GM21786 (cell line): ENCODE measurements around the gene TNFRSF4.

ENCODE experiments used
- ATAC-seq: cut with Tn5 transposase; IDR thresholded peaks from one replicate; pipeline ENCODE4 v1.9.1; 2021; ENCODE audit not compliant: unreplicated experiment

The TNFRSF4 gene

DNA sequence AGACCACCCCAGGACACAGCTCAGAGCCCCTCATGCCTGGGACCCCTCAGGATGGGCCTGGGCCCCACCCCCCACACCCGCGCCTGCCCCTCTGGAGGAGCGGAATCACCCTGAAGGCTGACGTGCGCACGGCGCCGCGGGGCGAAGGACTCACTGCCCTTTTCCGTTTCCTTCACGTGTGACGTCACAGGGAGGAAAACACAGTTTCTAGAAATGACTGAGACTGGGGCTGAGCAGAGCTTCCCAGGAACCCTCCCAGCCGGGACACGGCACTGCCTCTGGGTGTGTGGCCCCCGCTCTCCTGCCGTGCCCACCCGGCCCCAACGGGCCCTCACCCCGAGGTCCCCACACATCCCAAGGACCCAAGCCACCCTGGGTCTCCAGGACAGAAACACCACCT lies 5.4 kb upstream of the TNFRSF4 start:
- no peak for ATAC-seq

DNA sequence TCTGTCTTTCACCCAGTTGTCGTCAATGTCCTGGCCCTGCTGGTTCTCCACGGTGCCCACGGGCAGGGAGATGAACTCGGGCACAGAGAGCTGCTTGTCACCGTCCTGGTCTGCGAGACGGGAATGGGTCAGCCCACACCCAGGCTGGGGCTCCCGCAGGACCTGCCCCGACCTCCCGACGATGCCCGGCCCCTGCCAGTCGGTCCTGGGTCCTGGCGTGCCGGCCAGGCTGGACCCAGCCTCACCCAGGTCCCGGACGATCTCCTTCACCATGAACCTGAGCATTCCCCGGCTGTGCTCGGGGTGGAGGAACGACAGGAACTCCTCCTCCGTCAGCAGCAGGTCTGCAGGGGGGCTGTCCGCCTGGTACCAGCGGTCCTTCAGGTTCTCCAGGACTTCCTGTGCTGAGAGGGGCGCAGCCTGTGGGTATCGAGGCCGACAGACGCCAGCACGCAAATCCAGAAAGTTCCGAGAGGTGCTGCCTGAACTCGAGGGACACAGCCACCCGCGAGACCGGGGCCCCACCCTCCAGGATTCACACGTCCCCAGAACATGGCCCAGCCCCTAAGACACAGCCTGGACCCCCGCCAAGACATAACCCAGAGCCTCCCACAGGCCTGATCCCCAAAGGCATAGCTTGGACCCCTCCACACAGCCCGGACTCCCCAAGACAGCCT lies 4.7 kb upstream of the TNFRSF4 start:
- no peak for ATAC-seq

DNA sequence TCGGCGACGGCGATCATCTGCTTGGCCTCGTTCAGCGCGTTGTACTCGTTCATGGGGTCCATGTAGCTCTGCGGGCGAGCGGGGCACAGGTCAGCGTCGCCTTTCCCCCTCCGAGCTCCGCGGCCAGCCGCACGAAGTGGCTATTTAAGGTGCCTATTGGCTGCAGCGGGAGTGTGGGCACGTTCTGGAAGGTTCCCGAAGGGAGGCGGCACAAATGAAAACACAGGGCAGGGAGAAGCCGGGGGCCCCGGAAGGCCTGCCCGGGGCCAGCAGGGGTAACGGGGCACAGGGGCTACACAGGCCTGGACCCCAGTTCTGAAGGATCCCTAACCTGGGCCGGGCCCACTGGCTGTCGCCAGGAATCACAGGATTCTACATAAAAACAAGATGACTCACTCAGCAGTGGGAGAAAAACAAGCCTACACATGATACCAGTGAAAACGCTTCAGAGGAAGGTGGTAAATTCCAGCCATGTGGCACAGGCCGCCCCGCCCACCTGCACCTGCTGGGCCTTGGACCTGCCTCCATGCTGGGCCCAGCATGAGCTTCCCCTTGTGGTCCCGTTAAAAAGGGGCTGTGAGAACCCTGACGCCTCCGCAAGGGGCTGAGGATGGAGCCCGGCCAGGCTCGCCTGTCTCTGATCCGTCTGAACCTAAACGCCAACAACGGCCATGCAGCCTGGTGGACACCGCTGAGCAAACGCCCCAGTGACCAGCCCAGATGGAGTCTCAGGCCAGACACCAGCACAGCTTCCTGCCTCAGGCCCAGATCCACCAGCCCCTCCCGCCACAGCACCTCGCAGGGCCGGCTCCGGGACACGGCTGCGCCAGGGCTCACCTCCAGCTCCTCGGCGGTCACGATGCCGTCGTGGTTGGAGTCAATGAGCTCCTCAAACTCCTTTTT lies 3.9 kb upstream of the TNFRSF4 start:
- no peak for ATAC-seq

GRCh38 chr1:1216770-1217620 lies 3.0 kb upstream of the TNFRSF4 start:
- no peak for ATAC-seq

DNA sequence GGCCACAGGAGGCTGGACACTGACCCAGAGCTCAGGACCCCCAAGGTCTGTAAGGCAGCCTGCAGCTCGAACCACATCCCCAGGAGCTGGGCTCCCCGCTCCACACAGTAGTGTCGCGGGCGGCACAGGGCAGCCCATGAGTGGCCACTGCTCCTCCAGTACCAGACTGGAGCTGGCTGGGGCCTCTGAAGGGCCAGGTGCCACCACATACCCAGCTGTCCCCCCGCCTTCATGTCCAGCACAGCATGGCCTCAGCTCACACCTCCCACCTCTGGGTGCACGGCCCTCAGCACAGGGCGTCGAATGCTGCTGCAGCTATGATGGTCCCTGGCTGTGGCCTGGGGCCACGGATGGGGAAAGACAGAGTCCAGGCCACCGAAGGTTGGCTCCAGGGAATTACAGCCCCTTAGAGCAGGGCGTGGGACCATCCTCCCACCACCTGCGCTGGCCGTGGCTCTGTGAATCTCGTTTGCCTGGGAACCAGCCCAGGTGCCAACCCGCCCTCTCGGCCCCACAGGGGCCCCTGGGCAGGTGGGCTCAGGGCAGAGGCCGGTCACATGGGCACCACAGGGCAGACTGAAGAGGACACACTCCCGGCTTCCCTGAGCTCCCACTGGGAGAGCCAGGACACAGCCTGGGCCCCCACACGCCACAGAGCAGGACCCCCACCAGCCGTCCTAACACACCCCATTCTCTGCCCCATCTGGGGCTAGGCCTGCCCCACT lies 2.1 kb upstream of the TNFRSF4 start:
- no peak for ATAC-seq

- ATAC-seq = no peak
These were observed 1.2 kb upstream of the TNFRSF4 start for GRCh38 chr1:1215080-1215676.

DNA sequence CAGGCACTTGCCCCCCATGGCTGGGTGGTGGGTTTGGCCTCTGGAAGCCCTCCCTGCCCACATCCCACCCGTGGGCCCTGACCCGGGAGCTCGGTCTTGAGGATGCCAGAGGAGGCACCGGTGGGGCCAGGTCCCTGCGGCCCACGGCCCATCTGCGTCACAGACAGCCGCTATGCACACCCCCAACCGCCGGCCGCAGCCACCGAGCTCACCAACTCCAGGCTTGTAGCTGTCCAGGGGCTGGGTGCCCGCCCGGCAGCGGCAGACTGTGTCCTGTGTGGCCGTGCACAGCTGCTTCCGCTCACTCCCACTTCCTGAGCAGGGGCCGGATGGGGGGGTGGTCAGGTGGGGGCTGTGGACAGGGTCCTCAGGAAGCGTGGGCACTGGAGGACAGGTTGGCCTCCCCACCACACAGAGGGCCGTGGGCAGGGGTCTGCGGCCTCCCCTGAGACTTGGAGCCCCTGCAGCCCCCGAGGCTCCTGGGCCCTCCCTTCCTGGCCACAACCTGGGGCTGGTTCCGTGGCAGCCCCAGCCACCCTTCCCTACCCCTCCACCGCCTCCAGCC lies 1.1 kb downstream of the TNFRSF4 start:
- no peak for ATAC-seq

GRCh38 chr1:1211541-1212441 lies 2.2 kb downstream of the TNFRSF4 start:
- no peak for ATAC-seq

DNA sequence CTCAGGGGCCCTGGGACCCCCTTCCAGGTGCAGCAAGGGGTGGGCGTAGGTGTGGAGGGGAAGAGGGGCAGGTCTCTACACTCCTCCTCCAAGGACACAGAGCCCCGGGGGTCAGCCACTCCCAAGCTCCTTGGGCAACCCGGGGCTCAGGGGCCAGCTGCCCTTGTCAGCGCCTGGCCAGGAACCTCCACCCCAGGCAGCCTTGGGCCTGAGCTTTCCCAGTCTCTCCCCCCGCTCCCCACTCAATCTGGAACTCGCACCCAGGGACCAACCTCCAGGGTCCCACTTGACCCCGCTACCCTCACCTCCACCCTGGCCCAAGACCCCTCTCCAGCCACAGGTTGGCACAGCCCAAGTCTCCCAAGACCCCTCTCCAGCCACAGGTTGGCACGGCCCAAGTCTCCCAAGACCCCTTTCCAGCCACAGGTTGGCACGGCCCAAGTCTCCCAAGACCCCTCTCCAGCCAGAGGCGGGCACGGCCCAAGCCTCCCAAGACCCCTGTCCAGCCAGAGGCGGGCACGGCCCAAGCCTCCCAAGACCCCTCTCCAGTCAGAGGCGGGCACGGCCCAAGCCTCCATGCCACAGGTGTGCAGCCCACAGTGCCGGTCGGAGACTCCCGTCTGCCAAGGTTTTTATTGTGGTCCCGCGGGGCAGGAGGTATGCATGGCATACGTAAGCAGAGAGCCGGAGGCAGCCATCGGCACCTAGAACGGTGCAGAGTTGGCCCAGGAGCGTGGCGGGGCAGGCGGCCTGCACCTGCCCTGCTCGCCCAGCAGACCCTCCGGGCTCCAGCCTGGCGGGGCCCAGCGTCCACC lies 3.0 kb downstream of the TNFRSF4 start:
- ATAC-seq = no peak

DNA sequence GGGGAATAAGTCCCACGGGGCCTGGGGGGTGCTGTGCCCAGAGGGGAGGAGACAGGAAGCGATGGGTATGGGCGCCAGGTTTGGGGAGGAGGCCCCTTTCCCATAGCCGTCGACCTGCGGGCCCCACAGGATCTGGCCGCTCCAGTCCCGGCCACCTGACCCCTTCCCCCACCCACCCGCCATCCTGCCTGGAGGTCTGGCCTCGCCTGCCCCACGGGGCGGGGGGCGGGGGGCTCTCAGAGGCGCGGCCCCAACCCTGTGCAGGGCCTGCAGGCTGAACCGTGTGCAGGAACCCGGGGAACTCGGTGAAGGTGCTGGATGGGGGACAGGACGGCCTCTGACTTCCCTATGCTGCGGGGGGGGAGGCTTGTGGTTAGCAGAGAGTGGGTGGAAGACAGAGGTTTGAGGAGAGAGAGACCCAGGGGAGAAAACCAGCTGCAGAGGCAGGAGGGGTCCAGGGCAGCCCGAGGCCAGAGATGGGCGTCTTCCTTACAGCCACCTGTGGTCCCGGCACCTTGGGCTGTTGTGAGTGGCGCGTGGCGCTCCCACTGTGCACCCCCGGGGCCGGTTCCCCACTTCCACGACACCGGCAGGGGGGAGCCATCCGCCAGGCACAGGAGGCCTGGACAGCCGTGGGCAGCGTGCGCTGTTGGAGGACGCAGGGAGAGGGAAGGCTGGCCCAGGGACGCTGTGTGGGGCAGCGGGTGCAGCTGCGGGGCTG lies 5.1 kb downstream of the TNFRSF4 start:
- no peak for ATAC-seq

GRCh38 chr1:1207571-1207892 lies 6.4 kb downstream of the TNFRSF4 start:
- no peak for ATAC-seq

DNA sequence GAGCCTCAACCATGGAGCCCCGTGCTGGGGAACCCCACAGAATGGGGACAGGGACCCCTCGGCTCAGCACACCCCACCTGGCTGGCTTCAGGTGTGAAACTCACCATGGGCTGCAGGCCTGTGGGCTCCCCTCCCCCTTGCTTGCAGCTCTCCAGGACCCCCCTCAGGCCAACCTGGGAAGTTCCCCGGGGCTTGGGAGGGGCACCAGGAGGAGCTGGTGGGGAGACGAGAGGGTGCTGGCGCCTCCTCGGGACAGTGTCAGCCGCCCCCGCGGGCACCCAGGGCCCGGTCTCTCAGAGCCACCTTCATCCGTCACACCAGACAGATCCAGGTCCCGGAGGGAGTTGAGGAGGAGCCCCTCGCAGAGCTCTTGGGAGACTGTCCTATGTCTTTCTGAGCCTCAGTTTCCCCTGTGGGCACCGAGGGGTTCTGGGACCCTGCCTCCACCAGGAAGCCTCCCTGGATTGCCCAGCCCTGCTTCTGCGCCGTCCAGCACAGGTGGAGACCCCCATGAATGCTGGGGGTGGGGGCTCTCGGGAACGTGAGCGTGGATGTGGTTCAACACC lies 6.9 kb downstream of the TNFRSF4 start:
- ATAC-seq = no peak

GRCh38 chr1:1206376-1206965 lies 7.5 kb downstream of the TNFRSF4 start, which contains the start of gene TNFRSF18:
TSS of gene TNFRSF18 (minus strand) at chr1:1206592. CDS start at chr1:1206571, 21 bp downstream.
- no peak for ATAC-seq

- ATAC-seq = no peak
These were observed 8.1 kb downstream of the TNFRSF4 start for GRCh38 chr1:1205769-1206375.

DNA sequence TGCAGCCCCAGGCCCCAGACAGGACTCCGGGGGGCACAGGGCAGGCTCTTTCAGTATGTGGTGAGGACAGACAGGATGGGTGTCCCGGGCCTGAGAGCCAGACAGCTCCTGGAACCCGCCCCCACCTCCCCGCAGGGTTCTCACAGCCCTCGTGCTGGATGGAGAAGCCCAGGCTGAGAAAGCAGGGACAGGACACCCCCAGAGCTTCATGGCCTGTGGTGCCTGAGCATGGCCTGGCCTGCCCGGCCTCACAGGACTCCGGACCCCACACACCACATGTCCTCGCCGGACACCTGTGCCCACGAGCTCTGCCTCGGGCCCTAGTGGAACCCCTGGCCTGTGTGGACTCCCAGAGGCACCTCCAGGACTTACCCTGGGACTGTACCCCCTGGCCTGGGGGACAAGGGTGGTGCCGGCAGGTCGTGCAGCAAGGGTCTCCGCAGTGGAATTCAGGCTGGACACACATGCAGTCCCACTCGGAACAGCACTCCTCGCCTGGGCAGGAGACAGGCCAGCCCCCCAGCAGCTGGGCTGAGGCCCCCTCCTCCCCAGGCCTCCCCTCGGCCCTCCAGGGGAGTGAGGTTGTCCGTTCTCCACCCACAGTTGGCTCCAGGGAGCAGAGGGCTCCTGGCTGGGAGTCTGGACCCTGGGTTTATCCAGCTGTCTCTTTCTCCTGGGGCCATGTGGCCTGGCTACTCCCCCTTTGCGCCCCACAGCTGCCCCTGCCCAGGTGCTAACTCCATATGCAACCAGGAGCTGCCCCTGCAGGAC lies 8.8 kb downstream of the TNFRSF4 start:
- ATAC-seq = no peak

- ATAC-seq = no peak
These were observed 9.5 kb downstream of the TNFRSF4 start for GRCh38 chr1:1204425-1204920.
